NB4 (cell line): ENCODE data around the gene MAPKAPK3.

Source experiments
- POLR2A ChIP-seq: IDR thresholded peaks from 2 replicates; pipeline ENCODE4 v1.6.1; 2011; ENCODE audit warnings: mild to moderate bottlenecking; ENCODE audit not compliant: insufficient read length; ENCODE audit errors: extremely low read depth
- TF ChIP-seq, protein P1 (sequence below): IDR thresholded peaks from one replicate; pipeline ENCODE4 v1.5.1; 2012; ENCODE audit warnings: low read depth, low read length
- TF ChIP-seq, protein P2 (sequence below): IDR thresholded peaks from 2 replicates; pipeline ENCODE4 v1.6.1; 2011; ENCODE audit warnings: low read depth, low read length

DNA sequence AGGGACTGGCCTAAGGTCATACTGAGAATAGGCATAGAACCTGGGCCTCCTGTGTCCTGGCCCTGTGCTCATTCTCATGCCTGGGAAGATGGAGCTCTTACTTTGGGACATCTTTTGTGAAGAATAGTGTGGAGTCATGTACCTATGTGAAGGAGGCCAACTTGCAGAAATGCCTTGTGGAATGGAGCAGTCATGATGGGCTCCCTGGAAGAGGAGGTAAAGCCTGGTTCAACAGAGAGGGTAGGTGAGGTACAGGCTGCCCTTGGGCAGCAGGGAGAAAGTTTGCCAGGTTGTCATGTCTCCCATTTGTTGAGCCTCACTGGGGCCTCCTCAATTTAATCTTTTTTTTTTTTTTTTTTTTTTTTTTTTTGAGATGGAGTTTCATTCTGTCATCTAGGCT, 18.1 kb downstream of the MAPKAPK3 start:
- TF ChIP-seq, protein P1, sequence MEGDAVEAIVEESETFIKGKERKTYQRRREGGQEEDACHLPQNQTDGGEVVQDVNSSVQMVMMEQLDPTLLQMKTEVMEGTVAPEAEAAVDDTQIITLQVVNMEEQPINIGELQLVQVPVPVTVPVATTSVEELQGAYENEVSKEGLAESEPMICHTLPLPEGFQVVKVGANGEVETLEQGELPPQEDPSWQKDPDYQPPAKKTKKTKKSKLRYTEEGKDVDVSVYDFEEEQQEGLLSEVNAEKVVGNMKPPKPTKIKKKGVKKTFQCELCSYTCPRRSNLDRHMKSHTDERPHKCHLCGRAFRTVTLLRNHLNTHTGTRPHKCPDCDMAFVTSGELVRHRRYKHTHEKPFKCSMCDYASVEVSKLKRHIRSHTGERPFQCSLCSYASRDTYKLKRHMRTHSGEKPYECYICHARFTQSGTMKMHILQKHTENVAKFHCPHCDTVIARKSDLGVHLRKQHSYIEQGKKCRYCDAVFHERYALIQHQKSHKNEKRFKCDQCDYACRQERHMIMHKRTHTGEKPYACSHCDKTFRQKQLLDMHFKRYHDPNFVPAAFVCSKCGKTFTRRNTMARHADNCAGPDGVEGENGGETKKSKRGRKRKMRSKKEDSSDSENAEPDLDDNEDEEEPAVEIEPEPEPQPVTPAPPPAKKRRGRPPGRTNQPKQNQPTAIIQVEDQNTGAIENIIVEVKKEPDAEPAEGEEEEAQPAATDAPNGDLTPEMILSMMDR = no peak
- no peak for TF ChIP-seq POLR2A
- TF ChIP-seq, protein P2, sequence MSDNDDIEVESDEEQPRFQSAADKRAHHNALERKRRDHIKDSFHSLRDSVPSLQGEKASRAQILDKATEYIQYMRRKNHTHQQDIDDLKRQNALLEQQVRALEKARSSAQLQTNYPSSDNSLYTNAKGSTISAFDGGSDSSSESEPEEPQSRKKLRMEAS = no peak
